Muscle layer of colon (tissue), 2 donors: ENCODE data around the gene KCP.

Experiments used
- H3K27ac ChIP-seq: one replicate; pipeline ENCODE4 v1.7.0; 2013; ENCODE audit warnings: low read depth, mild to moderate bottlenecking, low read length, moderate library complexity
- H3K27me3 ChIP-seq, 2 donors: one replicate each; pipeline ENCODE4 v1.7.0; 2013; ENCODE audit warnings: low read length in 2 of 2, mild to moderate bottlenecking in 2 of 2; ENCODE audit not compliant: insufficient read depth in 2 of 2, control insufficient read depth in 1 of 2
- H3K36me3 ChIP-seq: one replicate; pipeline ENCODE4 v1.7.0; 2013; ENCODE audit warnings: mild to moderate bottlenecking, low read length; ENCODE audit not compliant: insufficient read depth
- H3K4me1 ChIP-seq: one replicate; pipeline ENCODE4 v1.7.0; 2013; ENCODE audit warnings: mild to moderate bottlenecking, low read length; ENCODE audit not compliant: insufficient read depth
- H3K4me3 ChIP-seq, 2 donors: one replicate each; pipeline ENCODE4 v1.7.0; 2013; ENCODE audit warnings: low read length in 2 of 2, low read depth in 1 of 2, mild to moderate bottlenecking in 1 of 2, moderate library complexity in 1 of 2
- H3K9ac ChIP-seq: one replicate; pipeline ENCODE4 v1.7.0; 2013; ENCODE audit warnings: low read length
- H3K9me3 ChIP-seq: one replicate; pipeline ENCODE4 v1.7.0; 2013; ENCODE audit warnings: mild to moderate bottlenecking, low read length
- donor health status: abdominal sarcoma.
- donor health status: Adenocarcinoma of cecum.

The KCP gene

DNA sequence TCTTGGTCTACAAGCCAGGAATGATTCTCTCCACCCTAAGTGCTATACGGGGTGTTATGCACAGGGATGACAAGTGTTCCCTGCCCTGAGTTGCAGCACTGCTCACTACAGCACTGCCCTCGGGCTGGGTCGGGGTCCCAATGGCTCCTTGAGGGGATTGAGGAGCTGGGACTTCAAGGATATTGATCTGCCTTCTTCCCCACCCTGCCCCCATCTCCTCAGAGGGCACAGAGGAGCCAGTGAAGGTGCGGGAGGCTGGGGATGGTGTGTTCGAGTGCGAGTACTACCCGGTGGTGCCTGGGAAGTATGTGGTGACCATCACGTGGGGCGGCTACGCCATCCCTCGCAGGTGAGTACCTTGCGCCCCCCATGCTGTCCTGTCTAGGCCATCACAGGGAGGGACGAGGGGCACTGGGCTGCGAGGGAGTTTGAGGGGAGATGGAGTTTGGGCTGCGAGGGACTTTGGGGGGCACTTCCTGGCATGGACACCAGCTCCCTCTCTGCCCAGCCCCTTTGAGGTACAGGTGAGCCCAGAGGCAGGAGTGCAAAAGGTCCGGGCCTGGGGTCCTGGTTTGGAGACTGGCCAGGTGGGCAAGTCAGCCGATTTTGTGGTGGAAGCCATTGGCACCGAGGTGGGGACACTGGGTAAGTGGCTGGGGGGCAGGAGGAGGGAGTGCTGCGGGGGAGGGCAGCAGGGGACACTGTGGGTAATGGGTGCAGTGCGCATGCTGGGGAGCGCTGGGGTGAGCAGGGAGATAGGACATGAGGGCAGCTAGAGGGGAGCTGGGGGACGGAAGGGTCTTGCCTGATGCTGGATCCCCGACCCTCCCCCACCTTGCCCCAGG, 70.0 kb downstream of the KCP start:
- Histone ChIP-seq H3K4me3 (no peak overlapping the region), H3K4me1 (peaks cover 13% of the 10 kb centered on the region), H3K9ac (no peak overlapping the region), H3K36me3 (peaks cover 100% of the 10 kb centered on the region), H3K27ac (peak overlapping the region; percentile 1), H3K27me3 (no peaks in the 10 kb centered on the region), H3K9me3 (no peaks in the 10 kb centered on the region)

DNA sequence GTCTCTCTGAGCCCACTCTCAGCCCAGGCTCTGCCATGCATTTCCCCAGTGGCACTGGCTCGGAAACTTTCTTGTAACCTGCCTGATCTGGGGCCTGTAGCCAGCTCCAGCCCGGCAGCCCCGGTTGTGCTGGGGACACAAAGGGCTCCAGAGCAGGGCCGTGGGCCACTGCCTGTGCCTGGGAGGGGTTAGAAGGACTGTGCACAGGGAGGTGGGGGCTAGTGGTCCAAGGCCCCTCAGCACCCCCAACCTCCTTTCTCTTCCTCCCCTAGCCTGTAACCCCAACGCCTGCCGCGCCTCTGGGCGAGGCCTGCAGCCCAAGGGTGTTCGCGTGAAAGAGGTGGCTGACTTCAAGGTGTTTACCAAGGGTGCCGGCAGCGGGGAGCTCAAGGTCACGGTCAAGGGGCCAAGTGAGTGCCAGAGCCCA, 70.7 kb downstream of the KCP start:
- H3K9ac ChIP-seq: no peak overlapping the region
- H3K4me1 ChIP-seq: peaks cover 20% of the 10 kb centered on the region
- no peaks in the 10 kb centered on the region for H3K27me3 ChIP-seq
- H3K36me3 ChIP-seq: peaks cover 99% of the 10 kb centered on the region
- no peak overlapping the region for H3K4me3 ChIP-seq
- peak overlapping the region; percentile 1 for H3K27ac ChIP-seq
- no peaks in the 10 kb centered on the region for H3K9me3 ChIP-seq

DNA sequence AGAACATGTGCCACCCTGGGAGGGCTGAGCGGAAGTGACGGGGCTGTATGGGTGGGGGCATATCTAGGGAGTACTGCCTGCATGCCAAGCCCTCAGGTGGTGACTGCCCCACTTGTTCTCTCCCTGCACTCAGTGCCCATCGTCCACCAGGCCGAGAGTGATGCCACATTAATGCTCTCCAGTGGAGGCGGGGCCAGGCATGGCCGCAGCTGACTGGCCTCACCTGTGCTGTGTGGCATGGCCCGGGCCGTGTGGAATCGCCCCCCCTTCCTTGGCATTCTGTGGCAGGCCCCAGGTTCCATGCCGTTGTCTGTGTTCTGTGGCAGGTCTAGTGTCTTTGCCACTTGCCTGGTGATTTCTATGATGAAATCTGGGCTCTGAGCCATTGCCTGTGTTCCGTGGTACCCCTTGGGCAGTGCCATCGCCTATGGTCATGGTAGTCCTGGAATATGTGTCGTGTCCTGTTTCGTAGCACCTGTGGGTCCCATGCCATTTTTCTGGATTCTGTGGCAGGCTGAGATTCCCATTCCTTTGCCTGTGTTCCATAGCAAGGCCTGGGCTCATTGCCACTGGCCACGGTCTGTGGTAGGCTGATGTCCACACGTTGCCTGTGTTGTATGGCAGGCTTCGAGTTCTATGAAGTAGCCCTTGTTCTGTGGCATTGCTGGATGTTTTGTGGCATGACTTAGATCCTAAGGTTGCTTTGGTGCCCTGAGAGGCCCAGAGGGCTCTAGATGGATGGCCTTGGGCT, 71.4 kb downstream of the KCP start:
- Histone ChIP-seq H3K9me3 (no peaks in the 10 kb centered on the region), H3K9ac (no peak overlapping the region), H3K4me3 (no peak overlapping the region), H3K4me1 (peaks cover 24% of the 10 kb centered on the region), H3K27me3 (no peaks in the 10 kb centered on the region), H3K27ac (peak overlapping the region; percentile 25), H3K36me3 (peaks cover 93% of the 10 kb centered on the region)

DNA sequence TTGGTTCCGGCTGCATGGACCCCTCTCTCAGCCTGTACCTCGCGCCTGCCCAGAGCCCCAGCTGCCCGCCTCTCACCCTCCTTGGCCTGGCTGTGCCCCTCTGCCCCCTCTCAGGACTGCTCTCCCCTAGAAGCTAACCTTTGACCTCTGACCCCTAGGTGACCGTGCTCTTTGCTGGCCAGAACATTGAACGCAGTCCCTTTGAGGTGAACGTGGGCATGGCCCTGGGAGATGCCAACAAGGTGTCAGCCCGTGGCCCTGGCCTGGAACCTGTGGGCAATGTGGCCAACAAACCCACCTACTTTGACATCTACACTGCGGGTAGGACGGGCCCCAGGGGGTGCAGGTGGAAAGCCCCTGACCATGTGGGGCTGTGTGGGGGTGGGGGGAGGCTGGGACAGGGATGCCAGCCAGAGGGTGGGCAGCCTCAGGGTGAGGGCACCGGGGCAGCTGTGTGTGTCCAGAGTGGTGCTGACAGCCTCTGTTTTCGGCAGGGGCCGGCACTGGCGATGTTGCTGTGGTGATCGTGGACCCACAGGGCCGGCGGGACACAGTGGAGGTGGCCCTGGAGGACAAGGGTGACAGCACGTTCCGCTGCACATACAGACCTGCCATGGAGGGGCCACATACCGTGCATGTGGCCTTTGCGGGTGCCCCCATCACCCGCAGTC, 72.3 kb downstream of the KCP start:
- Histone ChIP-seq H3K36me3 (peaks cover 84% of the 10 kb centered on the region), H3K4me1 (peaks cover 33% of the 10 kb centered on the region), H3K27ac (peak overlapping the region; percentile 25)

DNA sequence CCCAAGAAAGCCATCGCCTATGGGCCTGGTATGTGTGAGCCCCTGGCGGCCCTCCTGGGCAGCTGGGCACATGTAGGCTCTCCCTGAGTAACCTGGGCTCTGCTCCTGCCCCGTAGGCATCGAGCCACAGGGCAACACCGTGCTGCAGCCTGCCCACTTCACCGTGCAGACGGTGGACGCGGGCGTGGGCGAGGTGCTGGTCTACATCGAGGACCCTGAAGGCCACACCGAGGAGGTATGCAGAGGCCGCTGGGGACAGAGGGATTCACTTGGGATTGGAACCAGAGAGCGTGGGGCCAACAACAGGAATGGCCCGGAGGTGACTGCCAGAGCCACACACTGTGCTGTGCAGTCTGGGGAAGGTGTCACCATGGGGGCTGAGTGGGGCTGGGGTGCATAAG, 73.0 kb downstream of the KCP start:
- Histone ChIP-seq H3K4me3 (no peak overlapping the region), H3K36me3 (peaks cover 77% of the 10 kb centered on the region), H3K27ac (peak overlapping the region; percentile 81), H3K9ac (no peak overlapping the region), H3K9me3 (no peaks in the 10 kb centered on the region), H3K4me1 (peaks cover 40% of the 10 kb centered on the region), H3K27me3 (no peaks in the 10 kb centered on the region)

More for the DNA sequence above, 72.3 kb downstream of the KCP start:
- Histone ChIP-seq H3K9ac (no peak overlapping the region), H3K9me3 (no peaks in the 10 kb centered on the region), H3K4me3 (no peak overlapping the region), H3K27me3 (no peaks in the 10 kb centered on the region)

DNA sequence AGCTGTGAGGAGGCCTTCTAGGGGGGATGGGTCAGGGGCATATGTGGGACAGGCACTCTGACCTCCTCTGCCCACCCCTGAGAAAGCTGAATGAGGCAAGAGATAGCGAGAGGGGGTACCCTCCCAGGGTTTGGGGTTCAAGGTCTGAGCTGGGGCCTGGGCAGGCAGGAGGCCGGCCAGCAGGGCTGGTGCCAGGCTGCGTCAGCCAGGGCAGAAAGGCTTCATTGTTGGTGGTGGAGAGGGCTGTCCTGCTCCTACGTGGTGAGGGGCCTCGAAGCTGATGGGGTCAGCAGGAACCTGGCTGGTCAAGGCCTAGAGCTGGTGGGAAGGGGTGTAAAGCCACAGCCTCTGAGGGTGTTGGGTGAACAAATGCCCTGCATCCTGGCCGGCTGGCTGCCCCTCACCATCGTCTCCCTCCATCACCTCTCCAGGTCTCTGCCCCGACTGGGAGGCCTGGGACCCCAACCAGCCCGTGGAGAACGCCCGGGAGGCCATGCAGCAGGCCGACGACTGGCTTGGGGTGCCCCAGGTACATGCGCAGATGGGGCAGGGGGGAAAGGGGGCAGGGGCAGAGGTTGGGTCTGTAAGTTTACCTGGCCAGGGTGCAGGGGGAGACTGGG, 73.7 kb downstream of the KCP start:
- Histone ChIP-seq H3K4me1 (peaks cover 42% of the 10 kb centered on the region), H3K4me3 (no peak overlapping the region), H3K27me3 (no peaks in the 10 kb centered on the region), H3K27ac (peak overlapping the region; percentile 81), H3K9me3 (no peaks in the 10 kb centered on the region), H3K9ac (peak overlapping the region; percentile 41), H3K36me3 (peaks cover 70% of the 10 kb centered on the region)

DNA sequence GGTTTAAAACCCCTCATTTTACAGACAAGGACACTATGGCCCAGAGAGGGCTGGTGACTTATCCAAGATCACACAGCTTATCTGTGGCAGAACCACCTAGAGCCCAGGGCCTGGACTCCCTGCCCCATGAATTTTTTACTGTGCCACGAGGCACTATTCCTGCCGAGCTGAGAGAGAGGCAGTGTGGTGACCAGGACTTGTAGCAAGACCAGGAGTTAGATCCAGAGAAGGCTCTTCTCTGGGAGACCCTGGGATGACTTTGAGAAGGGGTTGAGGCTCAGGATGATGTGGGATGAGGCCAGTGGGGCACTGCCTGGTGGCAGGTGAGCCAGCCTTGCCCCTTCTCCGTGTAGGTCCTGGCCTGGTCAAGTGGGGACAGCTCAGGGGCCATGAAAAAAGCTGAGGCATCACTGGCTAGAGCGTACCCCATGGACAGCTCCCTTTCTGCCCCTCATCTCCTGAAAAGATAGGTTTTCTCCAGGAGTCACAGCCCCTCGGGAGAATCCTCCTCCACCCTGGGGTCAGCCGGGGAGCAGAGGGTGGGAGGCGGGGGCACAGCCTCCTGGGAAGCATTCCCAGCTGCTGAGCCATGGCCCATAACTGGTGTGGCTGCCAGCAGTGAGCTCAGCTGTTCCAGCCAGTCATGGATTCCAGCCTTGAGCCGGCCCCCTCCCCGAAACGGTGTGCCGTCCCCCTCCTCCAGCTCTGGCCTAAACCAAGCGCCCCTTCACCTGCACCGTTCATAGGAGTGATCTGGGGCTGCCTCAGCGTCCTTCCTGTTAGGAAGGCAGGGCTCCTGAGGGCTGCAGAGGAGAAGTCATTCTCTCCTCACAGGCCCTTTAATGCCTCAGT, 74.5 kb downstream of the KCP start:
- Histone ChIP-seq H3K36me3 (peaks cover 61% of the 10 kb centered on the region), H3K9me3 (no peaks in the 10 kb centered on the region), H3K4me1 (peaks cover 42% of the 10 kb centered on the region), H3K4me3 (no peak overlapping the region), H3K27me3 (no peaks in the 10 kb centered on the region), H3K27ac (peak overlapping the region; percentile 81), H3K9ac (peak overlapping the region; percentile 41)

DNA sequence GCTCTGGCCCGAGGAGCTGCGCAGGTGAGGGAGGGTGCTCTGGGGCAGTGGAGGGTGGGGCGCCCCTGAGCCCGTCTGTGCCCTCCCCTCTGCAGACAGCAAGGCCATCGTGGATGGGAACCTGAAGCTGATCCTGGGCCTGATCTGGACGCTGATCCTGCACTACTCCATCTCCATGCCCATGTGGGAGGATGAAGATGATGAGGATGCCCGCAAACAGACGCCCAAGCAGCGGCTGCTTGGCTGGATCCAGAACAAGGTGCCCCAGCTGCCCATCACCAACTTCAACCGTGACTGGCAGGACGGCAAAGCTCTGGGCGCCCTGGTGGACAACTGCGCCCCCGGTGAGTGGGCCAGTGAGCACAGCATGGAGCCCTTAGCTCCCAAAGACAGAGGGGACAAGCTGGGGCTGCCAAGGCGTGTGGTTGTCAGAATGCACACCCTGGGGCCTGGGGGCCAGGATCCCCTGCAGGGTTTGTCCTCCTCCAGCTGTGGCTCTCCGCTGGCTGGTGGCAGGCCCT, 75.2 kb downstream of the KCP start:
- peaks cover 54% of the 10 kb centered on the region for H3K36me3 ChIP-seq
- peaks cover 42% of the 10 kb centered on the region for H3K4me1 ChIP-seq
- no peaks in the 10 kb centered on the region for H3K9me3 ChIP-seq
- no peak overlapping the region for H3K4me3 ChIP-seq
- H3K27ac ChIP-seq: peak overlapping the region; percentile 81
- no peaks in the 10 kb centered on the region for H3K27me3 ChIP-seq
- no peak overlapping the region for H3K9ac ChIP-seq

DNA sequence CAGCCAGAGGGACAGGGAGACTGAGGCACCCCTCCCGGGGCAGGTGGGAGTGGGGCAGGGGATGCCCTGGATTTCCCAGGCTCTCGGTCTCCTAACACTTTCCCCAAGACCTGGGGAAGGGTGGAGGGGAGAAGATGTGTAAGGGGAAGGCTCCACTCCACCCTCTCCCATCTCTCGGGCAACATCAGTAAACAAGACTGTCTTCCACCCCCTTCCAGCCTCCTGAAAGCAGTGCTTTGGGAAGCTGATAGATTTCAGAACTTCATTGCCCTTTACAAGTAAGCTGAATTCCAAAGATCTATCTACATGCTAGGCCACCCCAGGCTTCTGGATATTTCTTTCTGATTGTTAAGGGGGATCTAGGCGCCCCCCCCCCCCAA, 76.6 kb downstream of the KCP start:
- Histone ChIP-seq H3K9me3 (no peaks in the 10 kb centered on the region), H3K27ac (peak overlapping the region; percentile 96), H3K27me3 (no peaks in the 10 kb centered on the region), H3K4me1 (peaks cover 51% of the 10 kb centered on the region), H3K4me3 (peak overlapping the region in 1 of 2 donors; percentile 94), H3K9ac (no peak overlapping the region), H3K36me3 (peaks cover 41% of the 10 kb centered on the region)

DNA sequence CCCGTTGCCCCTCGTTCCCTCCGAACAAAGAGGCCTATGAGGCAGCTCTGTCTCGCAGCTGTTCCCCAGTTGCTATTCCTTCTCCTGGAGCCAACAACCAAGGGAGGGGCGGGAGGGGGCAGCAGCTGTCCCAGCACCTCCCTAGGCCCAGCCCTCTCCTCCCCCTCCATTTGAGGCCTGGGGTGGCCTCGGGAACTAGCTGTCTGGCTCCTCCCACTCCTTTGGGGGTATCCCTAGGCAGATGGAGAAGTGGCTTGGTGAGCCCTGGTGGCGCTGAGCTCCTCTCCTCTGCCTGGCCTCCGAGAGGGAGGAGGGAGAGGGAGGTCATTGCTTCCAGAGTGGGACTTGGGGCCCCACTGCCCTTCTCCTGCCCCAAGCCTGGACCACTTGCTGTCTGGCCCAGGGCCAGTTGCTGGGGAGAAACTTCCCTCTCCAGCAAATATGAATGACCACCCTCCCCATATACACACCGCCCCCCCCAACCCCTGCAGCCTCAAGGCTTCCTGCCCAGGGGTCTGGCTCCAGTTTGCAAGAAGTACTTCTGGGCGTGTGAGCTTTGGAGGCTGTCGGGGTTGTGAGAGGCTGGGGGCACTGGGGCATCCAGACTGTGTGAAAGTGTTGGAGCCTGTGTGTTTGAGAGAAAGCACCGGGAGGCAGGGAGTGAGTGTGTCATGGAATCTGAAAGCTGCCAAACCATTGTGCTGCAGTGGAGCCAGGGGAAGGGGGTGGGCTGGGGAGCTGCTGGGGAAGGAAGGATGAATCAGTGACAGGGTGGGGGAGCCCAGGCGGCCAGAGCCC, 77.2 kb downstream of the KCP start:
- H3K36me3 ChIP-seq: peaks cover 35% of the 10 kb centered on the region
- peaks cover 55% of the 10 kb centered on the region for H3K4me1 ChIP-seq
- H3K27me3 ChIP-seq: no peaks in the 10 kb centered on the region
- H3K9me3 ChIP-seq: no peaks in the 10 kb centered on the region
- H3K4me3 ChIP-seq: peak overlapping the region; percentile 17 to 94
- H3K27ac ChIP-seq: peak overlapping the region; percentile 96
- peak overlapping the region; percentile 46 for H3K9ac ChIP-seq
